Cardiac muscle cell (in vitro differentiated cells and primary cell): Measurements from ENCODE around the gene CLN6. TPM values are rescaled to one million over a fixed set of nuclear protein-coding genes. Genes with fewer than 3 reads are reported as not detected.

Source experiments
- DNase-seq, 2 donors: peaks; one replicate each; pipeline versions ENCODE4 v3.0.0 to v3.0.0-alpha.2; 2010 to 2017; ENCODE audit warnings: low read depth in 1 of 2, low spot score in 1 of 2
- H3K27ac ChIP-seq: fragments of 200-600 bp; sonication (generic); 2 replicates; pipeline ENCODE4 v1.5.1; 2016
- H3K27me3 ChIP-seq: fragments of 200-600 bp; sonication (generic); 2 replicates; pipeline ENCODE4 v1.6.0; 2016; ENCODE audit warnings: control low read depth
- H3K36me3 ChIP-seq: fragments of 200-600 bp; sonication (generic); 2 replicates; pipeline ENCODE4 v1.5.1; 2016; ENCODE audit warnings: control low read depth
- H3K4me1 ChIP-seq: fragments of 200-600 bp; sonication (generic); 2 replicates; pipeline ENCODE4 v1.8.1; 2017; ENCODE audit warnings: low read depth, mild to moderate bottlenecking, mixed run types
- H3K4me3 ChIP-seq: fragments of 200-600 bp; sonication (generic); 2 replicates; pipeline ENCODE4 v1.5.1; 2016; ENCODE audit warnings: mild to moderate bottlenecking
- H3K9me3 ChIP-seq: fragments of 200-600 bp; sonication (generic); 2 replicates; pipeline ENCODE4 v1.5.1; 2017; ENCODE audit warnings: low read depth, mild to moderate bottlenecking, control low read depth
- CTCF ChIP-seq: IDR thresholded peaks from 2 replicates; pipeline ENCODE4 v1.5.1; 2012; ENCODE audit warnings: low read depth, mild to moderate bottlenecking, low read length
- polyA plus RNA-seq: library from polyadenylated mRNA; unstranded; fragments of >200 nt; fragmentation: Nextera tagmentation; extraction: Ambion mirVana; gene quantifications from 2 replicates; pipeline ENCODE4 v1.2.1, GENCODE V29; 2016
- total RNA-seq: library from RNA; depleted of rRNA; stranded (reverse); fragments of >200 nt; gene quantifications from 2 replicates; pipeline ENCODE4 v1.2.3, GENCODE V29; 2016

The CLN6 gene
- total and polyA plus RNA-seq, 2 experiments from 2014 or later: 6.6 to 18.5 TPM

DNA sequence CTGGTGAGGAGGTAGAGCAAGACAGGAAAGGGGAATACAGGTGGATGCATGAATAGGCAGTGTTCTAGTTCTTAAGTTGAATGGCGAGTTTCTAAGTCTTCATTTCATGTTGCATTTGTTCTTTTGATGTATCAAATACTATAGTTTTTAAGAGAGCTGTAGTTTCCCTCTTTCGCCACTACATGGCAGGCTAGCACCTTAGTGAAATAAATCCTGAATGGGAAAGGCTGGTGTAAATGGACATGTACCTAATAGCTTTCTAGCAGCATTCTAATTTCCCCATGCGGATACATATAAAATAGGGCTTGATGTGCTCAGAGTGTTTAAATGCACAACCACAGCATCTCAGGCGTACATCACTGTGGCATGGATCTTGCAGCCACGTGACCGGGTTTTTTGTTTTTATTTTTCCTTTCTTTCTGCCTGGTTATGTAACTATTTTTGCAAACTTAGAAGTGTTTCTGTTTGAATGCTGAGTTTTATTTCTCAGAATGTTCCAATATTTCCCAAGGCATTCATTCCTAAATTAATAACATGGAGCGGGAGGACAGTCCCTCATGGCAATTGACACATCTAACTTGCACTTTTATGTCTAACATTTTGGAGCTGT is 23.5 kb upstream of the CLN6 start:
- Histone ChIP-seq H3K36me3 (no peaks in the 10 kb centered on the region), H3K27me3 (no peaks in the 10 kb centered on the region), H3K27ac (no peak overlapping the region), H3K4me3 (no peak overlapping the region), H3K9me3 (no peaks in the 10 kb centered on the region), H3K4me1 (peaks cover 4% of the 10 kb centered on the region)
- peak; percentile 75 to 88 for DNase-seq
- TF ChIP-seq CTCF: peak; percentile 81

DNA sequence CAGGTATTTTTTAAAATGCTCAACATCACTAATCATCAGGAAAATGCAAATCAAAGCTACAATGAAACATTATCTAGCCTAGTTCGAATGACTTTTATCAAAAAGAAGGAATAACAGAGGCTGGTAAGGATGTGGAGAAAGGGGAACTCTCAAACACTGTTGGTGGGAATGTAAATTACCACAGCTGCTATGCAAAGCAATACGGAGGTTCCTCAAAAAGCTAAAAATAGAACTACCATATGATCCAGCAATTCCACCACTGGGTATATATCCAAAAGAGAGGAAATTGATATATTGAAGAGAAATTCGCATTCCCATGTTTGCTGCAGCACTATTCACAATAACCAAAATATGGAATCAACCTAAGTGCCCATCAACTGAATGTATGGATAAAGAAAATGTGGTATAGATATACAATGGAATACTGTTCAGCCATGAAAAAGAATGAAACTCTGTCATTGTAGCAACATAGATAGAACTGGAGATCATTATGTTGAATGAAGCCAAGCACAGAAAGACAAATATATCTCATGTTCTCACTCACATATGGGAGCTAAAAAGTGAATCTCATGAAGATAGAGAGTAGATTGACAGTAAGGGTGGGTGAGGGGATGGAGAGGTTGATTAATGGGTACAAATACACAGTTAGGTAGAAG is 19.7 kb upstream of the CLN6 start:
- TF ChIP-seq CTCF: no peak
- H3K4me1 ChIP-seq: no peaks in the 10 kb centered on the region
- no peaks in the 10 kb centered on the region for H3K9me3 ChIP-seq
- no peaks in the 10 kb centered on the region for H3K27me3 ChIP-seq
- H3K4me3 ChIP-seq: no peak overlapping the region
- no peak for DNase-seq
- H3K36me3 ChIP-seq: no peaks in the 10 kb centered on the region
- H3K27ac ChIP-seq: no peak overlapping the region

- Histone ChIP-seq H3K4me1 (no peaks in the 10 kb centered on the region), H3K27ac (no peak overlapping the region), H3K4me3 (no peak overlapping the region), H3K36me3 (no peaks in the 10 kb centered on the region), H3K27me3 (no peaks in the 10 kb centered on the region), H3K9me3 (no peaks in the 10 kb centered on the region)
- TF ChIP-seq CTCF: no peak
- DNase-seq: no peak
These were observed 14.7 kb upstream of the CLN6 start for GRCh38 chr15:68244235-68244634.

DNA sequence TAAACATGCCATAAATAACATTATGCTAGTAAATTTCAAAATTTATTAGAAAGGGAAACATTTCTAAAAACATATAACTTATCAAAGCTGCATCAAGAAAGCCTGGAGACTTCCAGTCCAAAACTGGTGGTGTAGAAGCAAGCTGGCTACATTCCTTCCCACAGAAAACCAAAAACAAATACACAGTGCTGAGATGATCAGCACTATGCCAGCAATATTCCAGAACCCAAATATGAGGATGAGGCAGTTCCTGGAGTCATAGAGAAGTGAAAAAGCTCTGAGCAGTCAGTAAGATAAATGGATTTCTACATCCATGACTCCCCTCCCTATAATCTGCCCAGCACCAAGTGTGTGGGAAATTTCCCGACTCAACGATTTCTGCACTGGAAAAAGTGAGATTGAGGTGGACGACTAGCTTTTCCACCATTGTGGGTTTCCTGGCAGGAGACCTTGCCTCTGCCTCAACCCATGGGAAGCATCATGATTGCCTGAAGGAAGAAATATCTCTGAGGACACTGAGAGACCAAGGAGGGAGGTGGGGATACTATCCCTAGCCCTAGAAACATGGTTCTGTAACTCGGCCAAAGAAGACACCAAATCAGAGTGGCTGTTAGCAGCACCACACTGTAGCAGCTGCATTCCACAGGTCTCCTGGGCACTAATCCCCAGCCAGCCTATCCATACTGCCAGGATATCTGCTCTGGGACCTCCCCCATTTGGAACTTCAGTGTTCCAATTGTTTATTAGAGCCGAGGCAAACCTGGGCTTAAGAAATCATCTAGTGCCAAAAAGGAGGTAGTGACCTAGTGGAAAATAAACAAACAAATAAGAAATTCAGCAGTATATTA is 11.8 kb upstream of the CLN6 start:
- Histone ChIP-seq H3K4me3 (no peak overlapping the region), H3K27me3 (no peaks in the 10 kb centered on the region), H3K36me3 (no peaks in the 10 kb centered on the region), H3K27ac (no peak overlapping the region), H3K4me1 (no peaks in the 10 kb centered on the region), H3K9me3 (no peaks in the 10 kb centered on the region)
- no peak for DNase-seq
- no peak for TF ChIP-seq CTCF

- H3K4me1 ChIP-seq: peaks cover 5% of the 10 kb centered on the region
- H3K27ac ChIP-seq: no peak overlapping the region
- H3K4me3 ChIP-seq: no peak overlapping the region
- no peak for DNase-seq
- no peaks in the 10 kb centered on the region for H3K36me3 ChIP-seq
- TF ChIP-seq CTCF: no peak
- H3K27me3 ChIP-seq: no peaks in the 10 kb centered on the region
- no peaks in the 10 kb centered on the region for H3K9me3 ChIP-seq
These were observed 9.5 kb upstream of the CLN6 start for GRCh38 chr15:68239025-68239424.
